GM23338 (cell line): ENCODE measurements around the gene FARP1. TPM values are rescaled to one million over a fixed set of nuclear protein-coding genes. Genes with fewer than 3 reads are reported as not detected.

Experiments
- ATAC-seq: fragments of 200-7000 bp; cut with Tn5 transposase; 3 replicates; pipeline ENCODE4 v1.9.1; 2020
- DNase-seq: peaks from one replicate; pipeline ENCODE4 v3.0.0-alpha.2; 2015; ENCODE audit warnings: low spot score
- H2AFZ ChIP-seq: fragments of 200-600 bp; sonication (generic); 2 replicates; pipeline ENCODE4 v1.8.0; 2016; ENCODE audit warnings: antibody characterized with exemption, mild to moderate bottlenecking, moderate library complexity
- H3F3A ChIP-seq: fragments of 200-600 bp; sonication (generic); replicated peaks from 2 replicates; pipeline ENCODE4 v1.8.0; 2017; ENCODE audit warnings: antibody characterized with exemption, mixed run types, low read depth
- H3K27ac ChIP-seq: fragments of 200-600 bp; sonication (generic); 2 replicates; pipeline ENCODE4 v1.6.1; 2016; ENCODE audit warnings: low read depth
- H3K27me3 ChIP-seq: fragments of 200-600 bp; sonication (generic); 2 replicates; pipeline ENCODE4 v1.8.0; 2016; ENCODE audit warnings: mild to moderate bottlenecking, mixed run types, moderate library complexity; ENCODE audit not compliant: insufficient read depth
- H3K36me3 ChIP-seq: fragments of 200-600 bp; sonication (generic); 2 replicates; pipeline ENCODE4 v1.8.0; 2016; ENCODE audit warnings: mild to moderate bottlenecking; ENCODE audit not compliant: insufficient read depth
- H3K4me1 ChIP-seq: fragments of 200-600 bp; sonication (generic); 2 replicates; pipeline ENCODE4 v1.8.0; 2016; ENCODE audit warnings: mild to moderate bottlenecking, moderate library complexity; ENCODE audit not compliant: insufficient read depth
- H3K4me2 ChIP-seq: fragments of 200-600 bp; sonication (generic); 2 replicates; pipeline ENCODE4 v1.7.1; 2017; ENCODE audit warnings: mixed run types
- H3K4me3 ChIP-seq: fragments of 200-600 bp; sonication (generic); 2 replicates; pipeline ENCODE4 v1.6.1; 2016; ENCODE audit warnings: mixed run types
- H3K79me2 ChIP-seq: fragments of 200-600 bp; sonication (generic); replicated peaks from 2 replicates; pipeline ENCODE4 v1.8.0; 2017; ENCODE audit warnings: mild to moderate bottlenecking; ENCODE audit not compliant: insufficient read depth
- H3K9me2 ChIP-seq: fragments of 200-600 bp; sonication (generic); 2 replicates; pipeline ENCODE4 v1.8.0; 2017; ENCODE audit not compliant: insufficient read depth
- H4K20me1 ChIP-seq: fragments of 200-600 bp; sonication (generic); replicated peaks from 2 replicates; pipeline ENCODE4 v1.8.0; 2017; ENCODE audit warnings: mild to moderate bottlenecking; ENCODE audit not compliant: insufficient read depth
- H3K27ac Mint-ChIP-seq: 2 replicates; pipeline ENCODE4 v1.8.0; 2020; ENCODE audit warnings: inconsistent platforms, mild to moderate bottlenecking, moderate library complexity, mixed read lengths
- H3K27me3 Mint-ChIP-seq: 3 replicates; pipeline ENCODE4 v1.8.0; 2022; ENCODE audit warnings: low read depth, mild to moderate bottlenecking, moderate library complexity, mixed read lengths, inconsistent platforms; ENCODE audit not compliant: insufficient read depth, poor library complexity
- H3K36me3 Mint-ChIP-seq: 3 replicates; pipeline ENCODE4 v1.8.0; 2021; ENCODE audit warnings: low read depth, mild to moderate bottlenecking, inconsistent platforms, moderate library complexity, mixed read lengths
- H3K4me1 Mint-ChIP-seq: 3 replicates; pipeline ENCODE4 v1.8.0; 2020; ENCODE audit warnings: mild to moderate bottlenecking, inconsistent platforms, mixed read lengths
- H3K4me3 Mint-ChIP-seq: 3 replicates; pipeline ENCODE4 v1.8.0; 2021; ENCODE audit warnings: moderate library complexity, mild to moderate bottlenecking, inconsistent platforms, mixed read lengths
- H3K9me3 Mint-ChIP-seq: 3 replicates; pipeline ENCODE4 v1.8.0; 2020; ENCODE audit warnings: moderate library complexity, mild to moderate bottlenecking, inconsistent platforms, mixed read lengths
- CREB1 ChIP-seq: fragments of 250-450 bp; sonication (Bioruptor Pico); IDR thresholded peaks from 2 replicates; pipeline ENCODE4 v1.5.0; 2020; ENCODE audit warnings: low read depth, mild to moderate bottlenecking, moderate library complexity
- ETS1 ChIP-seq: IDR thresholded peaks from 2 replicates; pipeline ENCODE4 v1.6.1; 2016; ENCODE audit warnings: antibody characterized with exemption
- EZH2 ChIP-seq: fragments of 200-600 bp; sonication (generic); IDR thresholded peaks from one replicate; pipeline ENCODE4 v1.8.0; 2017; ENCODE audit warnings: antibody characterized with exemption, mild to moderate bottlenecking, low read depth; ENCODE audit not compliant: unreplicated experiment
- EZH2phosphoT487 ChIP-seq: fragments of 200-600 bp; sonication (generic); IDR thresholded peaks from one replicate; pipeline ENCODE4 v1.8.1; 2018; ENCODE audit warnings: antibody characterized with exemption; ENCODE audit not compliant: unreplicated experiment
- JUNB ChIP-seq: IDR thresholded peaks from one replicate; pipeline ENCODE4 v1.6.1; 2016; ENCODE audit warnings: antibody characterized with exemption; ENCODE audit not compliant: unreplicated experiment
- NANOG ChIP-seq: IDR thresholded peaks from 2 replicates; pipeline ENCODE4 v1.6.1; 2016; ENCODE audit warnings: antibody characterized with exemption, borderline replicate concordance
- POLR2AphosphoS5 ChIP-seq: IDR thresholded peaks from 2 replicates; pipeline ENCODE4 v1.6.1; 2016; ENCODE audit warnings: antibody characterized with exemption, low read depth
- STAT1 ChIP-seq: IDR thresholded peaks from one replicate; pipeline ENCODE4 v1.6.1; 2016; ENCODE audit warnings: antibody characterized with exemption; ENCODE audit not compliant: unreplicated experiment
- ZNF114 ChIP-seq: fragments of 250-450 bp; sonication (Bioruptor Pico); IDR thresholded peaks from 2 replicates; pipeline ENCODE4 v1.5.0; 2020; ENCODE audit warnings: mild to moderate bottlenecking, moderate library complexity
- ZNF331 ChIP-seq: fragments of 250-450 bp; sonication (Bioruptor Pico); IDR thresholded peaks from 2 replicates; pipeline ENCODE4 v1.5.0; 2020; ENCODE audit warnings: low read depth, mild to moderate bottlenecking, moderate library complexity
- ZNF462 ChIP-seq: fragments of 250-450 bp; sonication (Bioruptor Pico); IDR thresholded peaks from 2 replicates; pipeline ENCODE4 v1.5.0; 2020; ENCODE audit warnings: mild to moderate bottlenecking, moderate library complexity
- polyA plus RNA-seq: library from polyadenylated mRNA; unstranded; fragments of >200 nt; fragmentation: Nextera tagmentation; extraction: Ambion mirVana; gene quantifications from 2 replicates; pipeline ENCODE4 v1.2.1, GENCODE V29; 2016
- total RNA-seq: library from RNA; depleted of rRNA; stranded (reverse); fragments of >200 nt; shearing (Covaris generic); gene quantifications from 2 replicates; pipeline ENCODE4 v1.2.3, GENCODE V29; 2014
- TF ChIP-seq, protein P1 (sequence below), 2 experiments: fragments of 200-600 bp in 1 of 2; sonication (generic) in 1 of 2; conservative IDR thresholded peaks; 2 replicates each; pipeline versions ENCODE4 v1.5.1 to v1.6.1; 2016 to 2017; ENCODE audit warnings: antibody characterized with exemption in 2 of 2, low read depth in 2 of 2, mild to moderate bottlenecking in 2 of 2, moderate library complexity in 1 of 2
- TF ChIP-seq, protein P2 (sequence below): IDR thresholded peaks from one replicate; pipeline ENCODE4 v1.6.1; 2018; ENCODE audit warnings: antibody characterized with exemption; ENCODE audit not compliant: unreplicated experiment

Gene FARP1
- total and polyA plus RNA-seq, 2 experiments from 2014 or later: 53.6 to 82.5 TPM

DNA sequence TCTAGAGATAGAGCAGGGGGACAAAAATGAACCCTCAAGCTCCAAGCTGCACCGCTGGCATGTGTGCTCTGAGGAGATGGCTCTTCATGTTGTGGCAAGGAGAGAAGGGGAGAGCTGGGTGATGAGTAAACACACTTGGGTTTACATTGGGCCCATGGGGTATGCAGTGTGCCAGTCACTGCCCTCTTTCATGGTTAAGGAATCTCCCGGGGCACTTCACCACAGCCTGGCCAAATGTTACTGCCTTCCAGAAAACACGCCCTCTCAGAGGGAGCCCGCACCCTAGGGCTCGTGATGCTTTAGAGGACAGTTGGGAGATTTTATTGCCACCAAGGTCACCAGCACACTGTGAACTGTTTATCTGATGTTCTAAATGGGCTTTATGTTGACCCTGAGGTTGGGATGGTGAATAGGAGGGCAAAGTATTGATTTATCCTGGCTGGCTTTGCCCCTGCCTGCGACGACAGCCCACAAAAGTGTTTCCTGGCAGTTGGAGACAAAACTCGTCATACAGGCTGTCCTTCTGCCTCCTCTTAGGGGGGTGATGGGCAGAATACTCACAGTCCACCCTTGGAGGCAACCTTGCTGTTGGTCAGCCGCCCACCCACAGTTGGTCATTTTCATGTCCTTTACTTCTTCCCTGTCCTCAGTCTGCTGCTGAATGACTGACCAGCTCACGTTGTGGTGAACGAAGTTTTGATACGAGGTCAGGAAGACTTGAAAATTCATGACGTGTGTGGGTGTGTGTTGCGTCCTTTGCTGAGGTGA lies 277.1 kb downstream of the FARP1 start:
- no peaks in the 10 kb centered on the region for H3K9me2 ChIP-seq
- H2AFZ ChIP-seq: no peak overlapping the region
- no peaks in the 10 kb centered on the region for H4K20me1 ChIP-seq
- H3F3A ChIP-seq: no peaks in the 10 kb centered on the region
- H3K27me3 ChIP-seq: no peaks in the 10 kb centered on the region
- H3K4me1 ChIP-seq: no peaks in the 10 kb centered on the region
- no peaks in the 10 kb centered on the region for H3K27me3 Mint-ChIP-seq
- H3K27ac ChIP-seq: no peak overlapping the region
- no peak for ATAC-seq
- H3K4me3 Mint-ChIP-seq: no peak overlapping the region
- no peak overlapping the region for H3K4me2 ChIP-seq
- H3K36me3 Mint-ChIP-seq: peaks cover 39% of the 10 kb centered on the region; the same call in 2 of the 3 replicates
- no peaks in the 10 kb centered on the region for H3K36me3 ChIP-seq
- H3K9me3 Mint-ChIP-seq: no peaks in the 10 kb centered on the region
- H3K79me2 ChIP-seq: no peaks in the 10 kb centered on the region
- DNase-seq: no peak
- no peak for TF ChIP-seq CREB1 (CRISPR knock-in tag)
- no peak for TF ChIP-seq NANOG
- no peak for TF ChIP-seq JUNB
- TF ChIP-seq, protein P1, sequence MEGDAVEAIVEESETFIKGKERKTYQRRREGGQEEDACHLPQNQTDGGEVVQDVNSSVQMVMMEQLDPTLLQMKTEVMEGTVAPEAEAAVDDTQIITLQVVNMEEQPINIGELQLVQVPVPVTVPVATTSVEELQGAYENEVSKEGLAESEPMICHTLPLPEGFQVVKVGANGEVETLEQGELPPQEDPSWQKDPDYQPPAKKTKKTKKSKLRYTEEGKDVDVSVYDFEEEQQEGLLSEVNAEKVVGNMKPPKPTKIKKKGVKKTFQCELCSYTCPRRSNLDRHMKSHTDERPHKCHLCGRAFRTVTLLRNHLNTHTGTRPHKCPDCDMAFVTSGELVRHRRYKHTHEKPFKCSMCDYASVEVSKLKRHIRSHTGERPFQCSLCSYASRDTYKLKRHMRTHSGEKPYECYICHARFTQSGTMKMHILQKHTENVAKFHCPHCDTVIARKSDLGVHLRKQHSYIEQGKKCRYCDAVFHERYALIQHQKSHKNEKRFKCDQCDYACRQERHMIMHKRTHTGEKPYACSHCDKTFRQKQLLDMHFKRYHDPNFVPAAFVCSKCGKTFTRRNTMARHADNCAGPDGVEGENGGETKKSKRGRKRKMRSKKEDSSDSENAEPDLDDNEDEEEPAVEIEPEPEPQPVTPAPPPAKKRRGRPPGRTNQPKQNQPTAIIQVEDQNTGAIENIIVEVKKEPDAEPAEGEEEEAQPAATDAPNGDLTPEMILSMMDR (conservative IDR thresholded peaks at IDR 0.05; ENCODE audit: low read depth in 2 of 2): no peak
- TF ChIP-seq EZH2: no peak
- no peak for TF ChIP-seq ZNF114 (CRISPR knock-in tag)
- TF ChIP-seq POLR2AphosphoS5: no peak
- no peak for TF ChIP-seq ZNF331 (CRISPR knock-in tag)
- TF ChIP-seq ETS1: no peak
- no peak for TF ChIP-seq EZH2phosphoT487
- TF ChIP-seq ZNF462 (CRISPR knock-in tag): no peak
- TF ChIP-seq, protein P2, sequence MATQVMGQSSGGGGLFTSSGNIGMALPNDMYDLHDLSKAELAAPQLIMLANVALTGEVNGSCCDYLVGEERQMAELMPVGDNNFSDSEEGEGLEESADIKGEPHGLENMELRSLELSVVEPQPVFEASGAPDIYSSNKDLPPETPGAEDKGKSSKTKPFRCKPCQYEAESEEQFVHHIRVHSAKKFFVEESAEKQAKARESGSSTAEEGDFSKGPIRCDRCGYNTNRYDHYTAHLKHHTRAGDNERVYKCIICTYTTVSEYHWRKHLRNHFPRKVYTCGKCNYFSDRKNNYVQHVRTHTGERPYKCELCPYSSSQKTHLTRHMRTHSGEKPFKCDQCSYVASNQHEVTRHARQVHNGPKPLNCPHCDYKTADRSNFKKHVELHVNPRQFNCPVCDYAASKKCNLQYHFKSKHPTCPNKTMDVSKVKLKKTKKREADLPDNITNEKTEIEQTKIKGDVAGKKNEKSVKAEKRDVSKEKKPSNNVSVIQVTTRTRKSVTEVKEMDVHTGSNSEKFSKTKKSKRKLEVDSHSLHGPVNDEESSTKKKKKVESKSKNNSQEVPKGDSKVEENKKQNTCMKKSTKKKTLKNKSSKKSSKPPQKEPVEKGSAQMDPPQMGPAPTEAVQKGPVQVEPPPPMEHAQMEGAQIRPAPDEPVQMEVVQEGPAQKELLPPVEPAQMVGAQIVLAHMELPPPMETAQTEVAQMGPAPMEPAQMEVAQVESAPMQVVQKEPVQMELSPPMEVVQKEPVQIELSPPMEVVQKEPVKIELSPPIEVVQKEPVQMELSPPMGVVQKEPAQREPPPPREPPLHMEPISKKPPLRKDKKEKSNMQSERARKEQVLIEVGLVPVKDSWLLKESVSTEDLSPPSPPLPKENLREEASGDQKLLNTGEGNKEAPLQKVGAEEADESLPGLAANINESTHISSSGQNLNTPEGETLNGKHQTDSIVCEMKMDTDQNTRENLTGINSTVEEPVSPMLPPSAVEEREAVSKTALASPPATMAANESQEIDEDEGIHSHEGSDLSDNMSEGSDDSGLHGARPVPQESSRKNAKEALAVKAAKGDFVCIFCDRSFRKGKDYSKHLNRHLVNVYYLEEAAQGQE: no peak
- TF ChIP-seq STAT1: no peak
- no peak overlapping the region for H3K4me3 ChIP-seq
- no peak overlapping the region for H3K27ac Mint-ChIP-seq
- H3K4me1 Mint-ChIP-seq: no peaks in the 10 kb centered on the region
